Measurements from ENCODE around the gene TOPAZ1.
A peak's percentile ranks its signal among the peaks of the same experiment; 100 is the strongest.

Gene TOPAZ1

DNA sequence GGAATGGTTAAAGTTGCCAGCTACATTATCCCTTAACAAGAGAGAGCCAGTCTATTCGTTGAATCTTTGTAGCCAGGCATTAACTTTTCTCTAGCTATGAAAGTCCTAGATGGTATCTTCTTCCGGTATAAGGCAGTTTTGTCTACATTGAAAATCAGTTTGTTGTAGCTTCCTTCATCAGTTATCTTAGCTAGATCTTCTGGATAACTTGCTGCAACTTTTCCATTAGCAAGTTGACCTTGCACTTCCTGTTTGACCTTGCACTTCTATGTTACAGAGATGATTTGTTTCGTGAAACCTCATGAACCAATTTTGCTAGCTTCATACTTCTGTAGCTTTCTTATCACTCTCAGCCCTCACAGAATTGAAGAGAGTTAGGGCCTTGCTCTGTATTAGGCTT lies 24.1 kb downstream of the TOPAZ1 start:
- no peak for DNase-seq (ENCODE audit: low read depth in 1 of 2, low spot score in 1 of 2)
- no peak for TF ChIP-seq JUND (IDR thresholded peaks at IDR 0.05; ENCODE audit: low read depth)
- in situ Hi-C loops (cut with HindIII; ENCODE audit: low pct_unique_long_range_greater_than_20kb, low sequenced_read_pairs) = no loop called here

- no peak for TF ChIP-seq JUND (IDR thresholded peaks at IDR 0.05; ENCODE audit: low read depth)
- no peak for DNase-seq (ENCODE audit: low read depth in 1 of 2, low spot score in 1 of 2)
- in situ Hi-C loops (cut with HindIII; ENCODE audit: low pct_unique_long_range_greater_than_20kb, low sequenced_read_pairs) = no loop called here
Observed at GRCh38 chr3:44272191-44272590, 30.5 kb downstream of the TOPAZ1 start.

DNA sequence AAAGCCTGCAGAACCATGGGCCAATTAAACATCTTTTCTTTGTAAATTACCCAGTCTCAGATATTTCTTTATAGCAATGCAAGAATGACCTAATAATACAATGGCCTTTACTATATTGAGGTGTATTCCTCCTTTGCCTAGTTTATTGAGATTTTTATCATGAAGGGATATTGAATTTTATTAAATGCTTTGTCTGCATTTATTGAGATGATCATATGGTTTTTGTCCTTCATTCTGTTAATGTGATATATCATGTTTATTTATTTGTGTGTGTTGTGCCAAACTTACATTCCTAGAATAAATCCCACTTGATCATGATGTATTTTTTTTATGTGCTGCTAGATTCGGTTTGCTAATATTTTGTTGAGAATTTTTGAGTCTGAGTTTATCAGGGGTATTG lies 36.2 kb downstream of the TOPAZ1 start:
- TF ChIP-seq JUND (IDR thresholded peaks at IDR 0.05; ENCODE audit: low read depth) = no peak
- no peak for DNase-seq (ENCODE audit: low read depth in 1 of 2, low spot score in 1 of 2)
- in situ Hi-C loops (cut with HindIII; ENCODE audit: low pct_unique_long_range_greater_than_20kb, low sequenced_read_pairs) = no loop called here

DNA sequence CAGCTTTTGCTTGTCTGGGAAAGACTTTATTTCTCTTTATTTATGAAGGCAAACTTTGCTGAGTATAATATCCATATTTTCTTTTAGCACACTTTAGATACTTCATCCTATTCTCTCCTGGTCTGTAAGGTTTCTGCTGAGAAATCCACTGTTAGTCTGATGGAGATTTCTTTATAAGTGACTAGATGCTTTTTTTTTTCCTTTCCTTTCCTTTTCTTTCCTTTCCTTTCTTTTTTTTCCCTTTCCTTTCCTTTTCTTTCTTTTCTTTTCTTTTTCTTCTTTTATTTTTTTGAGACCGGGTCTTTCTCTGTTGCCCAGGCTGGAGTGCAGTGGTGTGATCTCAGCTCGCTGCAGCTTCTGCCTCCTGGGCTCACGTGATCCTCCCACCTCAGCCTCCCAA lies 38.4 kb downstream of the TOPAZ1 start:
- no peak for TF ChIP-seq JUND (IDR thresholded peaks at IDR 0.05; ENCODE audit: low read depth)
- in situ Hi-C loops (cut with HindIII; ENCODE audit: low pct_unique_long_range_greater_than_20kb, low sequenced_read_pairs) = no loop called here
- DNase-seq (ENCODE audit: low read depth in 1 of 2, low spot score in 1 of 2) = no peak

GRCh38 chr3:44280631-44281030 lies 38.9 kb downstream of the TOPAZ1 start:
- TF ChIP-seq JUND (IDR thresholded peaks at IDR 0.05; ENCODE audit: low read depth) = no peak
- in situ Hi-C loops (cut with HindIII; ENCODE audit: low pct_unique_long_range_greater_than_20kb, low sequenced_read_pairs) = no loop called here
- no peak for DNase-seq (ENCODE audit: low read depth in 1 of 2, low spot score in 1 of 2)

DNA sequence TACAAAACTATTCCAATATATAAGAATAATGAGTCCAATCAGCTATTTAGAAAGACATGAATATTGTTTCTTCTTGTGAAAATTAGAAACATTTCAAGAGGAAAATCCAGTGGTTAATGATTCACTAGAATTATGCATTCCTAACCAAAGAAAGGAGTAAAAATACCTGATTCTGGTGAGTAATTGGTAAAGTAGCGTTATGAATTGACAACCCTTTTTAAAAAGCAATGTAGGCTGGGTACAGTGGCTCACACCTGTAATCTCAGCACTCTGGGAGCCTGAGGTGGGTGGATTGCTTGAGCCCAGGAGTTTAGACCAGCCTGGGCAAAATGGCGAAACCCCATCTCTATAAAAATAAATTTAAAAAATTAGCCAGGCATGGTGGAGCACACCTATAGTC lies 43.3 kb downstream of the TOPAZ1 start:
- DNase-seq (ENCODE audit: low read depth in 1 of 2, low spot score in 1 of 2) = no peak
- in situ Hi-C loops (cut with HindIII; ENCODE audit: low pct_unique_long_range_greater_than_20kb, low sequenced_read_pairs) = no loop called here

GRCh38 chr3:44289882-44290462 lies 48.3 kb downstream of the TOPAZ1 start:
- no peak for TF ChIP-seq JUND (IDR thresholded peaks at IDR 0.05; ENCODE audit: low read depth)
- in situ Hi-C loops (cut with HindIII; ENCODE audit: low pct_unique_long_range_greater_than_20kb, low sequenced_read_pairs) = no loop called here
- no peak for DNase-seq (ENCODE audit: low read depth in 1 of 2, low spot score in 1 of 2)

More for the DNA sequence above, 43.3 kb downstream of the TOPAZ1 start:
- no peak for TF ChIP-seq JUND (IDR thresholded peaks at IDR 0.05; ENCODE audit: low read depth)

- in situ Hi-C loops (cut with HindIII; ENCODE audit: low pct_unique_long_range_greater_than_20kb, low sequenced_read_pairs) = no loop called here
- TF ChIP-seq JUND (IDR thresholded peaks at IDR 0.05; ENCODE audit: low read depth) = no peak
- no peak for DNase-seq (ENCODE audit: low read depth in 1 of 2, low spot score in 1 of 2)
Observed at GRCh38 chr3:44292276-44292675, 50.6 kb downstream of the TOPAZ1 start.

DNA sequence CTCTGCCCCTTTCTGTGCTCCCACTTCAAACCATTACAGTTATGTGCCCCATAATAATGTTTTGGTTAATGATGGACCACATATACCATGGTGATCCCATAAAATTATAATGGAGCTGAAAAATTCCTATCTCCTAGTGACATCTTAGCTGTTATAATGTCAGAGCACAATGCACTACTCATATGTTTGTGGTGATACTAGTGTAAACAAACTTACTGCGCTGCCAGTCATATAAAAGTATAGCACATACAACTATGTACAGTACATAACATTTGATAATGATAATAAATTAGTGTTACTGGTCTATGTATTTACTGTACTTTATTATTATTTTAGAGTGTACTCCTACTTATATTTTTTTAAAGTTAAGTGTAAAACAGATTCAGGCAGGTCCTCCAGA lies 51.3 kb downstream of the TOPAZ1 start:
- DNase-seq (ENCODE audit: low read depth in 1 of 2, low spot score in 1 of 2) = no peak
- in situ Hi-C loops (cut with HindIII; ENCODE audit: low pct_unique_long_range_greater_than_20kb, low sequenced_read_pairs) = no loop called here
- no peak for TF ChIP-seq JUND (IDR thresholded peaks at IDR 0.05; ENCODE audit: low read depth)

- no peak for TF ChIP-seq JUND (IDR thresholded peaks at IDR 0.05; ENCODE audit: low read depth)
- in situ Hi-C loops (cut with HindIII; ENCODE audit: low pct_unique_long_range_greater_than_20kb, low sequenced_read_pairs) = no loop called here
- DNase-seq (ENCODE audit: low read depth in 1 of 2, low spot score in 1 of 2) = no peak
Observed at GRCh38 chr3:44297255-44297654, 55.6 kb downstream of the TOPAZ1 start.

GRCh38 chr3:44301746-44302145 lies 60.1 kb downstream of the TOPAZ1 start:
- in situ Hi-C loops (cut with HindIII; ENCODE audit: low pct_unique_long_range_greater_than_20kb, low sequenced_read_pairs) = no loop called here
- TF ChIP-seq JUND (IDR thresholded peaks at IDR 0.05; ENCODE audit: low read depth) = no peak
- no peak for DNase-seq (ENCODE audit: low read depth in 1 of 2, low spot score in 1 of 2)

DNA sequence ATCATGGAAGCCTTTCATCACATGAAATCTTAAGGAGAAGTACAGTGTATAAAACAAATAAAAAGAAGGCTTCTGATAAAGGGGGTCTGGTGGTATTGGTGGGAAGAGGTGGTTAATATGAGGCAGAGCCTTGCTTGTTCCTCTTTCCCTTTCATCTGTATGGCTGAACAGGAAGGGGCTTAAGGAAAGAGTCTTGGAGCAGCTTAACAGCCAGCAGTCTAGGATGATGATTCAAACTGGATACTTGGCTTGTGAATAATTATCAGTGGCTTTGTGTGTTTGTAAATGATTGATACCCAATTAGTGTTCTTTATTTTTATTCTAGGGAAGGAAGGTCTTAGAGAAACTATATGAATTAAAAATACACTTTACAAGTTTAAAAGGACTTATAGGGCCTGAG lies 67.8 kb downstream of the TOPAZ1 start:
- TF ChIP-seq JUND (IDR thresholded peaks at IDR 0.05; ENCODE audit: low read depth) = no peak
- DNase-seq (ENCODE audit: low read depth in 1 of 2, low spot score in 1 of 2) = no peak
- in situ Hi-C loops (cut with HindIII; ENCODE audit: low pct_unique_long_range_greater_than_20kb, low sequenced_read_pairs) = no loop called here

DNA sequence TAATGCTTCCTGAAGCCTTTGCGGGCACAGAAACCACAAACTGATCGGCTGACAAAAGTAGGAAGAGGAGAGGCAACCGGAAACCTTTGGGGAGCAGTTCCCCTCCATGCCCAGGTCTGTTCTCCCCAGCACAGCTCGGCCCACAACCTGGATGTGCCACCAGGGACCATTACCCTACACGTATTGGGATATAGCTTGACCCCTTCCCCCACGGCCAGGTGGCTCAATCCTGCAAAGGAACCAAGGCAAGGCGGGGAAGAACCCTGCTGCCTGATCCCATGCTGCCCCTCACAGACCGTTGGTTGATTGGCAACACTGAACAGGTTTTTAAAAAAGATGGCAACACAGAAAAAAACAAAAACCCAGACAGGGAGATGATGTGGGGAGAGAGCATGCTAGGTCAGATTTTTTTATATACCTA lies 77.2 kb downstream of the TOPAZ1 start:
- TF ChIP-seq JUND (IDR thresholded peaks at IDR 0.05; ENCODE audit: low read depth) = no peak
- in situ Hi-C loops (cut with HindIII; ENCODE audit: low pct_unique_long_range_greater_than_20kb, low sequenced_read_pairs) = no loop called here
- DNase-seq (ENCODE audit: low read depth in 1 of 2, low spot score in 1 of 2) = no peak

GRCh38 chr3:44321335-44321734 lies 79.6 kb downstream of the TOPAZ1 start:
- DNase-seq (ENCODE audit: low read depth in 1 of 2, low spot score in 1 of 2) = peak in 1 of 2 experiments; percentile 39
- in situ Hi-C loops (cut with HindIII; ENCODE audit: low pct_unique_long_range_greater_than_20kb, low sequenced_read_pairs) = no loop called here
- no peak for TF ChIP-seq JUND (IDR thresholded peaks at IDR 0.05; ENCODE audit: low read depth)
